Measurements from ENCODE around the gene ANKH. TPM values are rescaled to one million over a fixed set of nuclear protein-coding genes. Genes with fewer than 3 reads are reported as not detected.

Gene ANKH
- total RNA-seq, 2 experiments from 2014 or later, result 31.3 to 41.9 TPM

DNA sequence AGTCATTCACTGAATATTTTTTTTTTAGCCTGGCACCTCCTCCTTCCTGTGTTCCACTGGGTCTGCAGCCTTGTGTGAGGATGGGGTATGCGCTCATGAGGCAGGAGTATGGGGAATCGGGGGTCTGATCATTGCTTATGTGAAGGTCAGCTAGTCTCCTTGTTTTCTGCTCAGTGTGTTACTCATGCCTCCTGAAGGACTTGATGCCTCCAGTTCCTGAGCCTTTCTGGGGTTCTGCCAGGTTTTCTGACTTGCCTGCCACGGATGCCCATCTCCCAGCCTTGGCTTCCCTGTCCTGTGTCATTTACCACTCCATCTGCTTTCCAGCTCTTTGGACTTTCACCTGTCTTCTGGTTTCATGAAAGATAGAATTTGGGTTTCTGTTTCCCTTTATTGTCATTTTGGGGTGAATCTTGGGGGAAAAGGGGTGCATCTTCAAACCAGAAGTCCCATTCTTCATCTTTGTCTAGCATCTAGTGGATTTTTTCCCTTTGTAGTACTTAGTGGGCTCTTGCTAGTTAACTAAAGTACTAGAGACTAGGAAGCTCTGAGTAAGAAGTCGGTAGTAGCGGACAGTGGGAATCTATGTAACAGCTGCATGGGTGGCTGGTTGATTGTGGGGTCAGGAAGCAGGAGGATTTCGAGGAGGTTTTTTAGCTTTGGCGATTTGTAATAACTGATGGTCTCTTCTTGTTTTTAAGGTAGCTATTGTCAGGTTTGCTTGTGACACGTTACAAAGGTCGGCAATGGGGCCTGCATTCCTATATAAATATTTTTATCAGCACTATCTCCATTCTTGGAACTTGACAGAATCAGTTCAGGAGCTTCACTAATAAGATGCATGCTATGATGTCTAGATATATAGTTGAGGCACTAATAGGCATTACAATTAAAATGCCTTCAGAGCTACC, 198.8 kb downstream of the ANKH start:
- H3K27ac Mint-ChIP-seq, result peak overlapping the region; percentile 73
- H3K4me3 Mint-ChIP-seq, result no peak overlapping the region
- H3K36me3 Mint-ChIP-seq, result peaks cover 48% of the 10 kb centered on the region
- DNase-seq (no peak), ATAC-seq (no peak)
- CTCF ChIA-PET, result interaction anchor here (2.8 kb wide), 1 partner anchor 24 kb away, joined by 11 read pairs; no protein-coding TSS in a partner anchor
- H3K27me3 Mint-ChIP-seq, result no peaks in the 10 kb centered on the region
- no peaks in the 10 kb centered on the region for H3K9me3 Mint-ChIP-seq (ENCODE audit: low read depth)
- peaks cover 91% of the 10 kb centered on the region for H3K4me1 Mint-ChIP-seq

DNA sequence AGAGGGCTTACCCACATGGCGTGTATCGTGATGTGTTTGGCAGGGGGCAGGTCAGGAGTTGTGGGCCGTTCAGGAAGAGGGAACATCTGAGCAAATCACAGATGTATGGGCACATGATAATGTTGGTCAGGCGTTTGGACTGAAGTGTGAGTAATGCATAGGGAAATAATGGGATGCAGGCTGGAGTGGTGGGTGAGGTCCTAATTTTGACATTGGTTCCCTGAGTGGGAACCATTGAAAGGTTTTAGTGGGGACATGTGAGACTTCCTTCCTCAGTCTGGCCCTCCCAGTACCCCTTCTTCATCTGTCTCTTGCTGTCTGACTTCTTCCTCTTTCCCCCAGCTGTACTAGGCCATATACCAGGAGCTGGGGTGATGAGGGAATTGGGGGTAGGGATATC, 199.5 kb downstream of the ANKH start:
- Mint-ChIP-seq H3K27ac (peak overlapping the region; percentile 73), H3K9me3 (ENCODE audit: low read depth) (no peaks in the 10 kb centered on the region), H3K27me3 (no peaks in the 10 kb centered on the region), H3K4me1 (peaks cover 92% of the 10 kb centered on the region), H3K36me3 (peaks cover 46% of the 10 kb centered on the region), H3K4me3 (no peak overlapping the region)
- no peak for DNase-seq
- no peak for ATAC-seq
- CTCF ChIA-PET, result interaction anchor here (2.8 kb wide), 1 partner anchor 23 kb away, joined by 11 read pairs; no protein-coding TSS in a partner anchor

DNA sequence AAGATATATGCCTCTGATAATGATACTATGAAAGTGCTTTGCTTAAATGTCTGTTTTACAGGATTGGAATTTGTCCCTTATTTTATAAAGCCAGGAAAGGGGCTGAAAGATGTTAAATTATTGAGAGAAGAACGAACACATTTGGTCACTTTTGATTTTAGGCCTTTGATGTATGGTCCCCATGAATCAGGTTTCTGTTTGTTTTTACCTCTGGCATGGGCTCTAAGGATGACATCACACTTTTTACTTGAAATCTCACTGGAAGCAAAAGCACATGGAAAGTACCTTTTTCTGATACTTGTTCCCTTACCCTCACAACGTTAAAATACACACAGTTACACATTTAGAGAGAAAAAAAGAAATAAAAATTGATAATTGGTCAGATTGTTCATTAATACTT, 200.2 kb downstream of the ANKH start:
- H3K36me3 Mint-ChIP-seq, result peaks cover 49% of the 10 kb centered on the region
- peak overlapping the region; percentile 54 for H3K4me3 Mint-ChIP-seq
- no peak for DNase-seq
- peaks cover 93% of the 10 kb centered on the region for H3K4me1 Mint-ChIP-seq
- H3K27ac Mint-ChIP-seq, result peak overlapping the region; percentile 73
- ATAC-seq, result no peak
- CTCF ChIA-PET, result interaction anchor here (0.9 to 2.8 kb wide), 2 partner anchors 14 to 23 kb away, joined by 6 to 11 read pairs; no protein-coding TSS in a partner anchor
- H3K27me3 Mint-ChIP-seq, result no peaks in the 10 kb centered on the region
- H3K9me3 Mint-ChIP-seq (ENCODE audit: low read depth), result no peaks in the 10 kb centered on the region

DNA sequence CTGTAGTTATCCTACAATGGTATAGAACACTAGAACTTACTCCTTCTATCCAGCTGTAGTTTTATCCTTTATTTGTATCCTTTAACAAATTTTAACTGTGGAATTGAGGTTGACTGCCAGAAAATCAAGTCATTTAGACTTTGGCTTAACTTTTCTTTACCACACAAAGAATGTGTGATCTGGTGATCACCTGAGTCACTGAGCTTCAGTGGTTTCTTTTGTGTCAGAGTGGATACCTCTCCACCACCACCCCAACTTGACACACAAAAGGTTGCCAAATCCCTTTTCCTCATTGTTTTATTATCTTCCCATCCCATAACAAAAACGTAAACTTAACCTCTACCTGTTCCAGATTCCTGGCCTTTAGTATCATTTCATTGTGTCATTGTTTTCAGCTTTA, 201.6 kb downstream of the ANKH start:
- Mint-ChIP-seq H3K4me1 (peaks cover 84% of the 10 kb centered on the region), H3K9me3 (ENCODE audit: low read depth) (no peaks in the 10 kb centered on the region), H3K4me3 (peak overlapping the region; percentile 47), H3K36me3 (peaks cover 47% of the 10 kb centered on the region), H3K27me3 (no peaks in the 10 kb centered on the region), H3K27ac (peak overlapping the region; percentile 80)
- CTCF ChIA-PET, result interaction anchor here (0.8 to 1.4 kb wide), 6 partner anchors 8 to 313 kb away, joined by 3 to 5 read pairs (median 4); no protein-coding TSS in a partner anchor
- ATAC-seq (no peak), DNase-seq (no peak)

DNA sequence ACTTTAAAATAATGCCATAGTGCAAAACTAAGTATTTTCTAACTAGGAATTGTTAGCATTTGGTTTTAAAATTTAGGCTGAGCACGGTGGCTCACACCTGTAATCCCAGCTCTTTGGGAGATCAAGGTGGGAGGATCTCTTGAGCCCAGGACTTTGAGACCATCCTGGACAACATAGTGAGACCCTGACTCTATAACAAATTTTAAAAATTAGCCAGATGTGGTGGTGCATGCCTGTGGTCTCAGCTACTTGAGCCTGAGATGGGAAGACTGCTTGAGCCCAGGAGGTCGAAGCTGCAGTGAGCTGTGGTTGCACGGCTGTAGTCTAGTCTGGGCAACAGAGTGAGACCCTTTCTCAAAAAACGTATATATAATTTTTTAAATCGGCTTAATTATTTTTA, 202.2 kb downstream of the ANKH start:
- H3K27ac Mint-ChIP-seq, result peak overlapping the region; percentile 33
- ATAC-seq, result no peak
- H3K4me3 Mint-ChIP-seq, result peak overlapping the region; percentile 14

DNA sequence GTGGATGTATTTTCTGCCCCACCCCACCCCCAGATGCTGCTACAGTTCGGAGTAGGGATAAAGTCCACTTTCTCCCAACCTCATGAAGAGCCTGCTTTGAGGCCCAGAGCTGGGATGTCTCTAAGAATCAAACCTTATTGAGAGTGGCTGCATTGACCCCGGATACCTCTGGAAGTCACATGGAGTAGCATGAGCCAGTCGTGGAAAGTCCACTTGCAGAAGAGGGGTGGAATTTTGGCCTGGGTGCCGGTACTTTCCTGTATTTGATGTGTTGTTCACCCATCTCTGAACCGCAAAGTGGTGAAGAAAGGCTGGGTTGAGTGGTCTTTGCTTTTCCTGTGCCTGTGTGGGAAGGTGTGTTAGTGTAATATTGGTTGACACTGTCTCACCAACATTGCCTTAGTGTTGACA, 203.4 kb downstream of the ANKH start:
- peak; percentile 3 for ATAC-seq
- no peaks in the 10 kb centered on the region for H3K9me3 Mint-ChIP-seq (ENCODE audit: low read depth)
- peak; percentile 83 for DNase-seq
- peaks cover 70% of the 10 kb centered on the region for H3K4me1 Mint-ChIP-seq
- no peaks in the 10 kb centered on the region for H3K27me3 Mint-ChIP-seq
- H3K27ac Mint-ChIP-seq, result peak overlapping the region; percentile 94
- peak overlapping the region; percentile 96 for H3K4me3 Mint-ChIP-seq
- H3K36me3 Mint-ChIP-seq, result peaks cover 36% of the 10 kb centered on the region
- CTCF ChIA-PET, result interaction anchor here (0.6 to 3.4 kb wide), 4 partner anchors 8 to 19 kb away, joined by 3 to 24 read pairs (median 12); no protein-coding TSS in a partner anchor

More for the DNA sequence above, 202.2 kb downstream of the ANKH start:
- no peaks in the 10 kb centered on the region for H3K9me3 Mint-ChIP-seq (ENCODE audit: low read depth)
- CTCF ChIA-PET, result interaction anchor here (0.8 to 1.4 kb wide), 4 partner anchors 9 to 305 kb away, joined by 3 to 5 read pairs (median 4); no protein-coding TSS in a partner anchor
- DNase-seq, result no peak
- peaks cover 43% of the 10 kb centered on the region for H3K36me3 Mint-ChIP-seq
- H3K4me1 Mint-ChIP-seq, result peaks cover 80% of the 10 kb centered on the region
- no peaks in the 10 kb centered on the region for H3K27me3 Mint-ChIP-seq

DNA sequence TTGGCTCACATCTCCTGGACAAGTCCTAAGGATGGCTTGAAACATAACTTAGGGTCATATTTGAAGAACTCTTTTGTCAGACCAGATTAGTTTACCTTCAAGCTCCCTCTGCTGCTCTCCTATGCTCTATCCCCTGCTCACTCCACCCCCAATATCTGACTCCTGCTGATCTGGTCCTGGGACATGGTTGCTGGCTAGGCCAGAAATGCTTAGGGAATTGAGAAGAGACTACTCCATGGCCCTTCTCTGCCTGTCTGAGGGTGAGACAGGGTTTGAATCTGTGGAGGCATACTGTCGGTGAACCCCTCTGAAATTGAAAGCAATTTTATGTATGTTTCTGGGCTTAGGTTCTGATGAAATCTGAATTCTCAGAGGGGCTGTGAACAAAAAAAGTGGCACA, 203.8 kb downstream of the ANKH start:
- peaks cover 71% of the 10 kb centered on the region for H3K4me1 Mint-ChIP-seq
- no peaks in the 10 kb centered on the region for H3K9me3 Mint-ChIP-seq (ENCODE audit: low read depth)
- peak overlapping the region; percentile 94 for H3K27ac Mint-ChIP-seq
- CTCF ChIA-PET, result interaction anchor here (1.4 to 3.4 kb wide), 6 partner anchors 8 to 325 kb away, joined by 3 to 24 read pairs (median 11); no protein-coding TSS in a partner anchor
- ATAC-seq (no peak), DNase-seq (no peak)
- peak overlapping the region; percentile 96 for H3K4me3 Mint-ChIP-seq
- H3K36me3 Mint-ChIP-seq, result peaks cover 36% of the 10 kb centered on the region
- no peaks in the 10 kb centered on the region for H3K27me3 Mint-ChIP-seq

DNA sequence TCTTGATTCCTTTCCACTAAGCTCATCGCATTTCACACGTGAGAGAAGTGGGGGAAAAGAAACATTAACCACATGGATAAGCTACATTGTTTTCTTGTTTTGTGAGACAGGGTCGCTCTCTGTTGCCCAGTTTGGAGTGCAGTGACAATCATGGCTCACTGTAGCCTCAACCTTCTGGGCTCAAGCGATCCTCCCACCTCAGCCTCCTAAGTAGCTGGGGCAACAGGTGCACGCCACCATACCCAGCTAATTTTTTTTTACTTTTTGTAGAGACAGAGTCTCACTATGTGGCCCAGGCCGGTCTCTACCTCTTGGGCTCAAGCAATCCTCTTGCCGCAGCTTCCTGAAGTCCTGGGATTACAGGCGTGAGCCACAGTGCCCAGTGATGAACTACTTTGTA, 204.3 kb downstream of the ANKH start:
- Mint-ChIP-seq H3K4me1 (peaks cover 71% of the 10 kb centered on the region), H3K27me3 (no peaks in the 10 kb centered on the region), H3K36me3 (peaks cover 40% of the 10 kb centered on the region), H3K4me3 (peak overlapping the region; percentile 96), H3K27ac (peak overlapping the region; percentile 94), H3K9me3 (ENCODE audit: low read depth) (no peaks in the 10 kb centered on the region)
- CTCF ChIA-PET, result interaction anchor here (1.4 to 3.4 kb wide), 6 partner anchors 9 to 325 kb away, joined by 3 to 24 read pairs (median 11); no protein-coding TSS in a partner anchor
- ATAC-seq (no peak), DNase-seq (no peak)

DNA sequence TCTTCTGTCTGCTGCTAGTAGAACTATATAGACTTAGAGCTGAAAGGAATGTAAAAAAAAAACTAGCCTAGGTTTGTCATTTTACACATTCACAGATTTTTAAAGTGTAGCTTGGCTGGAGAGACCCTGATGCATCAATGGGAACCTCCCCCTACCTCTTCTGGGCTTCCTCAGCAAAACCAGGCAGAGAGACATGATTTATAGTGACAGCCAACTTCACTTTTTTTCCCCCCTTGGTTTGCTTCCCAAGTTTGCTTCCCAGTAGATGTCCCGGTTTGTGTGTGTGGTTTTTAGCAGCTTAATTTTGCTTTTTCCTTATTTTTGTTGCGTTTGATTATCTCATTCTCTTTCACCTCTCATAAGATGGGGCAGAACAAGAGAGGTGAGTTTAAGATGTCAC, 205.2 kb downstream of the ANKH start:
- no peak for DNase-seq
- H3K36me3 Mint-ChIP-seq, result peaks cover 40% of the 10 kb centered on the region

DNA sequence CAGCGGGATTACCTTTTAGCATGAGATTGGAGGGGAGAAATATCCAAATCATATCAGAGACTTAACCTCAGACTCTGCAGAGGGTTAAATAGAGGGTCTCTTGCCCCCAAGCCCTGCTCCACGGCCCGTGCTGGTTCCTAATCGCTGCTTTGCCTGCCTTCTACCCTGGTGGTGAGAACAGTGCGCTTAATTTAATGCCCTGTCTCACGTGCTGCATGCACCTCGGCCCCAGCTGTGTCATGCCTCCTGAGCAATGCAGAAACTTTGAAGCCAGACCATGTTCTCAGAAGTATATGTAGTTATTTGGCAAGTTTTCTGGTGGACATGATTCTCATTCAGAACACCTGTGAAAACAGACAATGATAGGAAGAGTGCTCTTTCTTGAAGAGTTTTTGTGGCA, 205.6 kb downstream of the ANKH start:
- DNase-seq (peak; percentile 78), ATAC-seq (peak; percentile 31)
- Mint-ChIP-seq H3K4me1 (peaks cover 66% of the 10 kb centered on the region), H3K27me3 (no peaks in the 10 kb centered on the region), H3K27ac (peak overlapping the region; percentile 94), H3K4me3 (peak overlapping the region; percentile 96), H3K36me3 (peaks cover 40% of the 10 kb centered on the region), H3K9me3 (ENCODE audit: low read depth) (no peaks in the 10 kb centered on the region)
- CTCF ChIA-PET, result interaction anchor here (2.1 to 3.4 kb wide), 4 partner anchors 10 to 301 kb away, joined by 10 to 24 read pairs (median 16); no protein-coding TSS in a partner anchor

More for the DNA sequence above, 205.2 kb downstream of the ANKH start:
- Mint-ChIP-seq H3K4me1 (peaks cover 66% of the 10 kb centered on the region), H3K9me3 (ENCODE audit: low read depth) (no peaks in the 10 kb centered on the region), H3K4me3 (peak overlapping the region; percentile 96), H3K27ac (peak overlapping the region; percentile 94), H3K27me3 (no peaks in the 10 kb centered on the region)
- CTCF ChIA-PET, result interaction anchor here (1.4 to 3.4 kb wide), 6 partner anchors 10 to 326 kb away, joined by 3 to 24 read pairs (median 11); no protein-coding TSS in a partner anchor
- ATAC-seq, result no peak

DNA sequence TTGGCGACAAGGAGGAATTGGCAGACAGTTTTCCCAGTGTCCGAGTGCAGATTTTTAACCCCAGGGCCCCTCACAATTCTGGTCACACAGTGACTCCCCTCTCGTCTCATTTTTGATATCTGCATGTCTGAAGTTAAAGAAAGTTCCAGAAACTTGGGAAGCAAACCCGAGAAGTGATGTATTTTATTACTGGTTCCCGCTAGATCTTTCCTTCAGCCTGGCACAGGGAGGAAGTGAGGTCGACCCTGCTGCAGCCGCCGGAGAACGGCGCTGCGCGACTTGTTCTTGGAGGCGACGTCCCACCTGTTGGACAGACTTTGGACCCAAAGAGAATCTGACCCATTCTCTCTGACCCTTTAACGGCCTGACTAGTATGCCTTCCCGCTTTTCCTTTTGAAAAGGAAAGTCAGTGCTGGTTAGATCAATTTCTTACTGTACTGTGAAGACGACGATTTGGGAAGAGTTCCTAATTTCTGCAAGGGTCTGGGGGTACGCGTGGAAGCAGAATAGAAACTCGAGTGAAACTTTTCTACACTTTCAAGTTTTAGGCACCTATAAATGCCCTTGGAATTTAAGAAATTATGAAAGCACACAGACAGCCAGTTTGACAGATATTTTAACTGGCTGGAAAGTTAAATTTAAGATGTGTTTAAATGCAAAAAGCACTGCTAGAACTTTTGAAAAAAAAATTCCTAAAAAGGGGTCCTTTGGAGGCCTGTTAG, 206.3 kb downstream of the ANKH start:
- H3K27ac Mint-ChIP-seq, result peak overlapping the region; percentile 94
- H3K27me3 Mint-ChIP-seq, result no peaks in the 10 kb centered on the region
- CTCF ChIA-PET, result interaction anchor here (2.2 to 3.4 kb wide), 3 partner anchors 11 to 300 kb away, joined by 12 to 24 read pairs (median 19); no protein-coding TSS in a partner anchor
- peaks cover 65% of the 10 kb centered on the region for H3K4me1 Mint-ChIP-seq
- ATAC-seq, result no peak
- H3K36me3 Mint-ChIP-seq, result peaks cover 43% of the 10 kb centered on the region
- DNase-seq, result peak; percentile 53
- H3K4me3 Mint-ChIP-seq, result peak overlapping the region; percentile 96
- H3K9me3 Mint-ChIP-seq (ENCODE audit: low read depth), result no peaks in the 10 kb centered on the region

DNA sequence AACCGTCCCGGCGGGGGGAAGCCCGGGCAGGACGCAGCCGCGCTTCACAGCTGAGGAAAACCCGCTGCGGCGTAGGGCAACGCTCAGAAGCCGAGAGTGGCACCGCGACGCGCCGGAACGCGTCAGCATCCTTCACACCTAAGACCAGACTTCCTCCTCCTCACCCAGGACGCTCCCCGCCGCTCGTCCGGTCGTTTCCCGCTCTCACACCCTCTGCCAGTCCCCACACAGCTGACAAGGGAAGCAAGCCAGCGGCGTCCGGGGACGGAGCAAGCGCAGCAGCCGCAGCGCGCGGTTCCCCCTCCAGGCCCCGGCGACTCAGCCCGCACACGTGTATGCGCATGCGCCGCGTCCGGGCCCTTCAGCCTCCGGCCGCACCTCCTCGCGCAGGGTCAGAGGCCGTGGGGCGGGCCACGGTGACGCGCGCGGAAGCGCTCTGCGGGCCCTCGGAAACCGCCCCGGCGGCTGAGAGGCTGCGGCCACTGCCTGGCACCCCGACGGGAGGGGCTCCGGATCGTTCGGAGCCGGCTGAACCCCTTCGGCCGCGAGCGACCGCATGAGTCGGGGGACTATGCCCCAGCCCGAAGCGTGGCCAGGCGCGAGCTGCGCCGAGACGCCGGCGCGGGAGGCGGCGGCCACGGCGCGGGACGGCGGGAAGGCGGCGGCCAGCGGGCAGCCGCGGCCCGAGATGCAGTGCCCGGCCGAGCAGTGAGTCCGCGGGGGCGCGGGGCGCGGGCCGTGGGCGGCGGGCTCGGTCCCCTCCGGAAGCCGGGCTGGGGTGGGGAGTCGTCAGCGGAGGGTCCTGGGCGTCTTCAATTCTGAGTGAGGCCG, 207.1 kb downstream of the ANKH start, which contains the start of gene OTULIN:
OTULIN (plus strand) TSS at position 449 of the 831 bp plus-strand sequence; CDS start at position 557, 108 bp downstream.
- CTCF ChIA-PET, result interaction anchor here (1.1 kb wide), 1 partner anchor 16 kb away, joined by 4 read pairs; no protein-coding TSS in a partner anchor
- peak within 1 kb of the TSS; percentile 96 for H3K4me3 Mint-ChIP-seq
- H3K36me3 Mint-ChIP-seq, result peaks cover 43% of the 10 kb centered on the region
- peaks cover 2% of the 10 kb centered on the region for H3K9me3 Mint-ChIP-seq (ENCODE audit: low read depth)
- H3K4me1 Mint-ChIP-seq, result peaks cover 64% of the 10 kb centered on the region
- no peaks in the 10 kb centered on the region for H3K27me3 Mint-ChIP-seq
- H3K27ac Mint-ChIP-seq, result peak within 1 kb of the TSS; percentile 94
- peak; percentile 95 for DNase-seq
- peak; percentile 76 for ATAC-seq
